Measurements from ENCODE around the gene FOXQ1.

- no peak for TF ChIP-seq EP300 (IDR thresholded peaks at IDR 0.05)
- TF ChIP-seq POLR2AphosphoS5 (IDR thresholded peaks at IDR 0.05) = no peak
Observed at GRCh38 chr6:1285956-1286355, 25.9 kb upstream of the FOXQ1 start.

All from stomach (tissue), 4 donors.